HL-60 (cell line): Measurements from ENCODE around the gene CCDC124.

ENCODE experiments used
- DNase-seq, 2 experiments: peaks; one replicate each; pipeline ENCODE4 v3.0.0-alpha.2; 2010 to 2020; ENCODE audit warnings: low read depth in 1 of 2, low spot score in 1 of 2
- H3K27ac ChIP-seq: fragments of 250-450 bp; sonication (Bioruptor Pico); replicated peaks from 2 replicates; pipeline ENCODE4 v1.5.1; 2020; ENCODE audit warnings: mild to moderate bottlenecking, moderate library complexity
- H3K27me3 ChIP-seq: fragments of 250-450 bp; sonication (Bioruptor Pico); 2 replicates; pipeline ENCODE4 v1.5.1; 2021; ENCODE audit warnings: mild to moderate bottlenecking, moderate library complexity; ENCODE audit not compliant: insufficient read depth, poor library complexity, severe bottlenecking
- H3K4me3 ChIP-seq: replicated peaks from 2 replicates; pipeline ENCODE4 v1.5.1; 2011; ENCODE audit warnings: mild to moderate bottlenecking, control low read depth, low read length; ENCODE audit not compliant: insufficient read depth
- GABPA ChIP-seq: IDR thresholded peaks from 2 replicates; pipeline ENCODE4 v1.6.1; 2012; ENCODE audit warnings: low read depth
- POLR2AphosphoS5 ChIP-seq: IDR thresholded peaks from 2 replicates; pipeline ENCODE4 v1.6.1; 2012; ENCODE audit warnings: low read depth
- SPI1 ChIP-seq: IDR thresholded peaks from 2 replicates; pipeline ENCODE4 v1.6.1; 2012; ENCODE audit warnings: low read depth, mild to moderate bottlenecking, borderline replicate concordance
- TF ChIP-seq, protein P1 (sequence below): IDR thresholded peaks from 2 replicates; pipeline ENCODE4 v1.6.1; 2012; ENCODE audit warnings: low read depth; ENCODE audit not compliant: insufficient replicate concordance
- TF ChIP-seq, protein P2 (sequence below): IDR thresholded peaks from one replicate; pipeline ENCODE4 v1.5.1; 2011; ENCODE audit warnings: low read length, control low read depth, inconsistent platforms; ENCODE audit not compliant: insufficient read depth

CCDC124 gene

DNA sequence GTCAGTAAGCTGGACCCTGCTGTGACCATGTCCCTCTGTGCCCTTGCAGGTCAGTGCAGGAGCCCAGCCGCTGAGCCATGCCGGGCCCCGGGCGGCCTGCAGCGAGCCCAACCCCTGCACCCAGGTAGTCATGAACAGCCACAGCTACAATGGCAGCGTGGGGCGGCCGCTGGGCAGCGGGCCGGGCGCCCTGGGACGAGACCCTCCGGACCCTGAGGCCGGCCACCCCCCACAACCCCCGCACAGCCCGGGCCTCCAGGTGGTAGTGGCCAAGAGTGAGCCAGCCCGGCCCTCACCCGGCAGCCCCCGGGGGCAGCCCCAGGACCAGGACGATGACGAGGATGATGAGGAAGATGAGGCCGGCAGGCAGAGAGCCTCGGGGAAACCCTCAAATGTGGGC is 40.9 kb downstream of the CCDC124 start:
- Histone ChIP-seq H3K27me3 (no peaks in the 10 kb centered on the region), H3K4me3 (no peak overlapping the region), H3K27ac (no peak overlapping the region)
- no peak for DNase-seq
- no peak for TF ChIP-seq SPI1
- TF ChIP-seq GABPA, result no peak
- TF ChIP-seq POLR2AphosphoS5, result no peak
- TF ChIP-seq, protein P1, sequence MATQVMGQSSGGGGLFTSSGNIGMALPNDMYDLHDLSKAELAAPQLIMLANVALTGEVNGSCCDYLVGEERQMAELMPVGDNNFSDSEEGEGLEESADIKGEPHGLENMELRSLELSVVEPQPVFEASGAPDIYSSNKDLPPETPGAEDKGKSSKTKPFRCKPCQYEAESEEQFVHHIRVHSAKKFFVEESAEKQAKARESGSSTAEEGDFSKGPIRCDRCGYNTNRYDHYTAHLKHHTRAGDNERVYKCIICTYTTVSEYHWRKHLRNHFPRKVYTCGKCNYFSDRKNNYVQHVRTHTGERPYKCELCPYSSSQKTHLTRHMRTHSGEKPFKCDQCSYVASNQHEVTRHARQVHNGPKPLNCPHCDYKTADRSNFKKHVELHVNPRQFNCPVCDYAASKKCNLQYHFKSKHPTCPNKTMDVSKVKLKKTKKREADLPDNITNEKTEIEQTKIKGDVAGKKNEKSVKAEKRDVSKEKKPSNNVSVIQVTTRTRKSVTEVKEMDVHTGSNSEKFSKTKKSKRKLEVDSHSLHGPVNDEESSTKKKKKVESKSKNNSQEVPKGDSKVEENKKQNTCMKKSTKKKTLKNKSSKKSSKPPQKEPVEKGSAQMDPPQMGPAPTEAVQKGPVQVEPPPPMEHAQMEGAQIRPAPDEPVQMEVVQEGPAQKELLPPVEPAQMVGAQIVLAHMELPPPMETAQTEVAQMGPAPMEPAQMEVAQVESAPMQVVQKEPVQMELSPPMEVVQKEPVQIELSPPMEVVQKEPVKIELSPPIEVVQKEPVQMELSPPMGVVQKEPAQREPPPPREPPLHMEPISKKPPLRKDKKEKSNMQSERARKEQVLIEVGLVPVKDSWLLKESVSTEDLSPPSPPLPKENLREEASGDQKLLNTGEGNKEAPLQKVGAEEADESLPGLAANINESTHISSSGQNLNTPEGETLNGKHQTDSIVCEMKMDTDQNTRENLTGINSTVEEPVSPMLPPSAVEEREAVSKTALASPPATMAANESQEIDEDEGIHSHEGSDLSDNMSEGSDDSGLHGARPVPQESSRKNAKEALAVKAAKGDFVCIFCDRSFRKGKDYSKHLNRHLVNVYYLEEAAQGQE, result no peak
- TF ChIP-seq, protein P2, sequence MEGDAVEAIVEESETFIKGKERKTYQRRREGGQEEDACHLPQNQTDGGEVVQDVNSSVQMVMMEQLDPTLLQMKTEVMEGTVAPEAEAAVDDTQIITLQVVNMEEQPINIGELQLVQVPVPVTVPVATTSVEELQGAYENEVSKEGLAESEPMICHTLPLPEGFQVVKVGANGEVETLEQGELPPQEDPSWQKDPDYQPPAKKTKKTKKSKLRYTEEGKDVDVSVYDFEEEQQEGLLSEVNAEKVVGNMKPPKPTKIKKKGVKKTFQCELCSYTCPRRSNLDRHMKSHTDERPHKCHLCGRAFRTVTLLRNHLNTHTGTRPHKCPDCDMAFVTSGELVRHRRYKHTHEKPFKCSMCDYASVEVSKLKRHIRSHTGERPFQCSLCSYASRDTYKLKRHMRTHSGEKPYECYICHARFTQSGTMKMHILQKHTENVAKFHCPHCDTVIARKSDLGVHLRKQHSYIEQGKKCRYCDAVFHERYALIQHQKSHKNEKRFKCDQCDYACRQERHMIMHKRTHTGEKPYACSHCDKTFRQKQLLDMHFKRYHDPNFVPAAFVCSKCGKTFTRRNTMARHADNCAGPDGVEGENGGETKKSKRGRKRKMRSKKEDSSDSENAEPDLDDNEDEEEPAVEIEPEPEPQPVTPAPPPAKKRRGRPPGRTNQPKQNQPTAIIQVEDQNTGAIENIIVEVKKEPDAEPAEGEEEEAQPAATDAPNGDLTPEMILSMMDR, result no peak

DNA sequence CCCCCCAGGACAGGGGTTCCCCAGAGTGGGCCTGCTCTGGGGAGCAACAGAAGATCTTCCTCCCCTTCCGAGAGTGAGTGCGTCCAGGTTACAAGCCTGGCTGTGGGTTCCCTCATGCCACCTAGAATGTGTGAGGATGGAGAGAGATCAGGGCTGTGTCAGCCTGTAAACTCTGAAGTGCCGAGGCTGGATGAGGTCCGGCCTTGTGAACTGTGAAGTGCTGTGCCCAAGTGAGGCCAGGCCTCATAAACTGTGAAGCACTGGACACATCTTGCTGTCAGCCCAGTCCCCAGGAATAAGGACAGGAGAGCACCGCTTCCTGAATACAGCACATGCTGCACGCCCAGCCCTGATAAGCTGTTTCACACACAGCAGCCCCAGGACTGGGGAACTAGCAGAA is 41.7 kb downstream of the CCDC124 start:
- H3K27me3 ChIP-seq, result no peaks in the 10 kb centered on the region
- TF ChIP-seq POLR2AphosphoS5 (no peak), SPI1 (no peak), GABPA (no peak)
- TF ChIP-seq, protein P1, result no peak
- TF ChIP-seq, protein P2, result no peak
- no peak overlapping the region for H3K4me3 ChIP-seq
- H3K27ac ChIP-seq, result no peak overlapping the region
- no peak for DNase-seq

DNA sequence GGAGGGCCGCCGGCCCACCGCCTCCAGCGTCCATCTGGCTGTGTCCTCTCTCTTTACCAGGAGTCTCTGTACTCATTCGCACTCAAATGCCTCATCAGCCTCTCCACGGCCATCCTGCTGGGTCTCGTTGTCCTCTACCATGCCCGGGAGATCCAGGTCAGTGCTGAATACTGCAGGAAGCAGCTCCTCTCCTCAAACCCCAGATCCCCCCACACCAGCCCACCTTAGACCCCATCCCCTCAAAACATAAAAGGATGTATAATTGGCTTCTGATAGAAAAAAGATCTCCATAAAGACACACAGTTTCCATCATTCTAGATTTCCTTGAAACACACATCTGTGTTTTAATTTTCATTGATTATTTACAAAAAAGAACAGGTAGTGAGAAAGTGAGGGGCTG is 42.2 kb downstream of the CCDC124 start:
- no peaks in the 10 kb centered on the region for H3K27me3 ChIP-seq
- no peak for TF ChIP-seq GABPA
- TF ChIP-seq, protein P1, result no peak
- no peak for TF ChIP-seq POLR2AphosphoS5
- TF ChIP-seq SPI1, result no peak
- TF ChIP-seq, protein P2, result no peak
- no peak overlapping the region for H3K4me3 ChIP-seq
- no peak overlapping the region for H3K27ac ChIP-seq
- no peak for DNase-seq
